Hematopoietic multipotent progenitor cell treated with erythropoietin and hydrocortisone succinate and interleukin-3 and kit ligand, for 6 days (in vitro differentiated cells): ENCODE measurements around the gene SEMA6C.

ENCODE experiments used
- DNase-seq: peaks from one replicate; pipeline ENCODE4 v3.0.0-alpha.2; 2015

Gene SEMA6C

GRCh38 chr1:151157067-151157531 is 10.7 kb upstream of the SEMA6C start:
- peak; percentile 83 for DNase-seq

GRCh38 chr1:151156515-151156819 is 10.0 kb upstream of the SEMA6C start, which contains the start of gene TNFAIP8L2:
Gene TNFAIP8L2, plus strand, starts transcription at chr1:151156649. Its CDS starts 2,049 bp downstream, at chr1:151158698.
- DNase-seq, result peak; percentile 93

- peak; percentile 61 for DNase-seq
These were observed 1.2 kb upstream of the SEMA6C start for GRCh38 chr1:151147665-151148064.

- no peak for DNase-seq
These were observed 687 bp upstream of the SEMA6C start for GRCh38 chr1:151147132-151147503.

GRCh38 chr1:151146072-151146411 is 389 bp downstream of the SEMA6C start:
- no peak for DNase-seq

- DNase-seq, result peak; percentile 70
These were observed 943 bp downstream of the SEMA6C start for GRCh38 chr1:151145304-151146071.

GRCh38 chr1:151144474-151145303 is 1.7 kb downstream of the SEMA6C start:
- peak; percentile 42 for DNase-seq

GRCh38 chr1:151143986-151144385 is 2.4 kb downstream of the SEMA6C start:
- no peak for DNase-seq

- DNase-seq, result no peak
These were observed 3.4 kb downstream of the SEMA6C start for GRCh38 chr1:151143057-151143435.

- no peak for DNase-seq
These were observed 3.9 kb downstream of the SEMA6C start for GRCh38 chr1:151142411-151143056.

- DNase-seq, result no peak
These were observed 8.6 kb downstream of the SEMA6C start for GRCh38 chr1:151137789-151138188.

GRCh38 chr1:151135433-151136385 is 10.7 kb downstream of the SEMA6C start:
- no peak for DNase-seq

- no peak for DNase-seq
These were observed 11.4 kb downstream of the SEMA6C start for GRCh38 chr1:151134991-151135390.

GRCh38 chr1:151134396-151134795 is 12.0 kb downstream of the SEMA6C start:
- DNase-seq, result no peak

GRCh38 chr1:151133018-151133806 is 13.2 kb downstream of the SEMA6C start:
- no peak for DNase-seq

- no peak for DNase-seq
These were observed 14.0 kb downstream of the SEMA6C start for GRCh38 chr1:151132335-151133017.

- DNase-seq, result no peak
These were observed 14.6 kb downstream of the SEMA6C start for GRCh38 chr1:151131701-151132334.

- DNase-seq, result peak; percentile 92
These were observed 15.3 kb downstream of the SEMA6C start for GRCh38 chr1:151130987-151131586.

GRCh38 chr1:151128800-151129199 is 17.6 kb downstream of the SEMA6C start:
- no peak for DNase-seq

- no peak for DNase-seq
These were observed 21.5 kb downstream of the SEMA6C start for GRCh38 chr1:151124763-151125403.
